ENCODE data around the gene TAB3.
"Not testable (repeated sequence)": the region's sequence is repeated elsewhere in the genome, so short reads cannot be mapped to it uniquely, and the experiment has no call there.

Gene TAB3

DNA sequence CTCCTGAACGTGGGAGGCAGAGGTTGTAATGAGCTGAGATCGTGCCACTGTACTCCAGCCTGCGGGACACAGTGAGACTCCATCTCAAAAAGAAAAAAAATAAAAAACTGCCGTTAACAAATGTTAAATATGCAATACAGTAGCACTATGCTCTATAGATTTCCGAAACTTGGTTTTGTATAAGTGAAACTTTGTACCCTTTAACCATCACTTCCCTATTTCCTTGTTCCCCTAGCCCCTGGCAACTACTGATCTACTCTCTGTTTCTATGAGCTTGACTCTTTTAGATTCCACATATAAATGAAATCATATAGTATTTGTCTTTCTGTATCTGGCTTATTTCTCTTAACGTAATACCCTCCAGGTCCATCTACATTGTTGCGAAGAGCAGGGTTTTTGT, 74.1 kb downstream of the TAB3 start:
- DNase-seq: no peak

GRCh38 chrX:30812326-30812725, 76.7 kb downstream of the TAB3 start:
- no peak for DNase-seq

DNA sequence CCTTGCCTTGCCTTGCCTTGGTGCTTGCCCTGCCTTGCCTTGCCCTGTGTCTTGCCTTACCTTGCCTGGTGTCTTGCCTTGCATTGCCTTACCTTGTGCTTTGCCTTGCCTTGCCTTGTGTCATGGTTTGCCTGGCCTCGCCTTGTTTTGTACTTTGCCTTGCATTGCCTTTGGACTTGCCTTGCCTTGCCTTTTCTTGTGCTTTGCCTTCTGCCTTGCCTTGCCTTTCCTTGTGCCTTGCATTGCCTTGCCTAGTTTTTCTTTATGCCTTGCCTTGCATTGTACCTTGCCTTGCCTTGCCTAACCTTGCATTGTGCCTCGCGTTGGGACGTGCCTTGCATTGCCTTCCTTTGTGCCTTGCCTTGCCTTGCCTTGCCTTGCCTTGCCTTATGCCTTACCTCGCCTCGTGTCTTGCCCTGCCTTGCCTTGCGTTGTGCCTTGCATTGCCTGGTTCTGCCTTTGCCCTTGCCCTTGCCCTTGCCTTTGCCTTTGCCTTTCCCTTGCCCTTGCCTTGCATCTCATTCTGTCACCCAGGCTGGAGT, 82.8 kb downstream of the TAB3 start:
- DNase-seq: no peak

- no peak for DNase-seq
Observed at GRCh38 chrX:30804462-30804861, 84.6 kb downstream of the TAB3 start.

GRCh38 chrX:30800901-30801300, 88.2 kb downstream of the TAB3 start:
- DNase-seq: no peak

DNA sequence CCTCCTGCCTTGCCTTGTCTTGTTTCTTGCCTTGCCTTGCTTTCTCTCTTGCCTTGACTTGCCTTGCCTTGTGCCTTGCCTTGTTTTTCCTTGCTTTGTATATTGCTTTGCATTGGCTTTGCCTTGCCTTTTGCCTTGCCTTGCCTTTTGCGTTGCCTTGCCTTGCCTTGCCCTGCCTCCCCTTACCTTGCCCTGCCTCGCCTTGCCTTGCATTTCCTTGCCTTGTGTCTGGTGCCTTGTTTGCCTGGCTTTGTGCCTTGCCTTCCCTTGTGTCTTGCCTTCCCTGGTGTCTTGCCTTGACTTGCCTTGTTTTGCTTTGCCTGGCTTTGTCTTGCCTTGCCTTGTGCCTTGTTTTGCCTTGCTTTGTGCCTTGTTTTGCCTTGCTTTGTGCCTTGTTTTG, 89.7 kb downstream of the TAB3 start:
- DNase-seq: no peak

GRCh38 chrX:30798810-30799209, 90.2 kb downstream of the TAB3 start:
- DNase-seq: no peak

DNA sequence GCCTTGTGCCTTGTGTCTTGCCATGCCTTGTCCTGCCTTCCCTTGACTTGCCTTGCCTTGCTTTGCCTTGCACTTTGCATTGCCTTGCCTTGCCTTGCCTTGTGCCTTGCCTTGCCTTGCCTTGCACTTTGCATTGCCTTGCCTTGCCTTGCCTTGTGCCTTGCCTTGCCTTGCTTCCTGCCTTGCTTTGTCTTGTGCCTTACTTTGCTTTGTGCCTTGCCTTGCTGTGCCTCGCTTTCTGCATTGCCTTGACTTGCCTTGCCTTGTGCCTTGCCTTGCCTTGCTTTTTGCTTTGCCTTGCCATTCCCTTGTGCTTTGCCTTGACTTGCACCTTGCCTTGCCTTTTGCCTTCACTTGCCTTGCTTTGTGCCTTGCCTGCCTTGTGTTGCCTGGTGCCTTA, 91.8 kb downstream of the TAB3 start:
- DNase-seq: not testable (repeated sequence)

- DNase-seq: no peak
Observed at GRCh38 chrX:30795981-30796958, 92.8 kb downstream of the TAB3 start.

GRCh38 chrX:30794497-30794896, 94.6 kb downstream of the TAB3 start:
- no peak for DNase-seq

GRCh38 chrX:30793767-30794103, 95.3 kb downstream of the TAB3 start:
- DNase-seq: no peak

DNA sequence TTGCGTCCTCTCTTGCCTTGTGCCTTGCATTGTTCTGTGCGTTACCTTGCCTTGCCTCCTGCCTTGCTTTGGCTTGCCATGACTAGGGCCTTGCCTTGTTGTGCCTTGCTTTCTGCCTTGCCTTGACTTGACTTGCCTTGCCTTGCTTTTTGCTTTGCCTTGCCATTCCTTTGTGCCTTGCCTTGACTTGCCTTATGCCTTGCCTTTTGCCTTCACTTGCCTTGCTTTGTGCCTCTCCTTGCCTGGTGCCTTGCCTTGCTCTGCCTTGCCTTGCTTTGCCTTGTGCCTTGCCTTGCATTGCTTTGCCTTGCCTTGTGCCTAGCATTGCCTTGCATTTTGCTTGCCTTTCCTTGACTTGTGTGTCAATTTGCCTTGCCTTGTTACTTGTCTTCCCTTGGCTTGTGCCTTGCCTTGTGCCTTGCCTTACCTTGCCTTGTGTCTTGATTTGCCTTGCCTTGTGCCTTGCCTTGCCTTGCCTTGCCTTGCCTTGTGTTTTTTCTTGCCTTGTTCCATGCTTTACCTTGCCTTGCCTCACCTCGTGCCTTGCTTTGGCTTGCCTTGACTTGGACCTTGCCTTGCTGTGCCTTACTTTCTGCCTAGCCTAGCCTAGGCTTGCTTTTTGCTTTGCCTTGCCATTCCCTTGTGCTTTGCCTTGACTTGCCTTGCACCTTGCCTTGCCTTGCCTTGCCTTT, 95.8 kb downstream of the TAB3 start:
- no peak for DNase-seq

- DNase-seq: no peak
Observed at GRCh38 chrX:30791296-30792278, 97.5 kb downstream of the TAB3 start.

GRCh38 chrX:30787012-30787411, 102.0 kb downstream of the TAB3 start:
- DNase-seq: no peak

GRCh38 chrX:30786374-30786773, 102.7 kb downstream of the TAB3 start:
- no peak for DNase-seq

GRCh38 chrX:30781711-30782444, 107.2 kb downstream of the TAB3 start:
- no peak for DNase-seq

GRCh38 chrX:30779453-30780030, 109.5 kb downstream of the TAB3 start:
- no peak for DNase-seq

DNA sequence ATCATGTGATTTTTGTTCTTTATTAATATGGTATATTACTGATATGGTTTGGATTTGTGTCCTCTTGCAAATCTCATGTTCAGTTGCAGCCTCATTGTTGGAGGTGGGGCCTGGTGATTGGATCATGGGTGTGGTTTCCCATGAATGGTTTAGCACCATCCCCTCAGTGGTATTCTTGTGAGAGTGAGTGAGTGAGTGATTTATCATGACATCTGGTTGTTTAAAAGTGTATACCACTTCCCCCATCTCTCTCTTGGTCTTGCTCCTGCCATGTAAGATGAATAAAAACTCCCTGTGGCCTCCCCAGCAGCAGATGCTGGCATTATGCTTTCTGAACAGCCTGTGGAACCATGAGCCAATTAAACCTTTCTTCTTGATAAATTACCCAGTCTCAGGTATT, 111.5 kb downstream of the TAB3 start:
- DNase-seq: no peak
